Esophagus squamous epithelium (tissue), 4 donors: ENCODE measurements around the gene CTF1.

Experiments
- CTCF ChIP-seq, 6 experiments: fragments of 450-650 bp in 4 of 6; fragments of 200-600 bp in 2 of 6; sonication (generic) in 2 of 6; IDR thresholded peaks; one replicate each; pipeline ENCODE4 v1.5.1; 2016 to 2019; ENCODE audit warnings: antibody characterized with exemption in 6 of 6, mild to moderate bottlenecking in 4 of 6, moderate library complexity in 4 of 6
- POLR2A ChIP-seq, 4 donors: fragments of 450-650 bp; IDR thresholded peaks; one replicate each; pipeline ENCODE4 v1.6.1; 2017; ENCODE audit warnings: antibody characterized with exemption in 4 of 4, mild to moderate bottlenecking in 4 of 4, moderate library complexity in 3 of 4

- TF ChIP-seq CTCF (IDR thresholded peaks at IDR 0.05) (no peak), POLR2A (IDR thresholded peaks at IDR 0.05) (no peak)
Measured at GRCh38 chr16:30925632-30925987, 29.2 kb downstream of the CTF1 start.
